ENCODE measurements around the gene TLX1.

TLX1 gene

GRCh38 chr10:101118031-101118430, 13.1 kb upstream of the TLX1 start:
- no peak overlapping the region for H3K18ac ChIP-seq (ENCODE audit: low read length)
- no peak overlapping the region for H2BK120ac ChIP-seq (ENCODE audit: insufficient read depth, low read length, poor library complexity)
- no peaks in the 10 kb centered on the region for H3K79me1 ChIP-seq (ENCODE audit: low read length)
- H4K12ac ChIP-seq (ENCODE audit: low read depth, low read length): no peak overlapping the region
- H4K91ac ChIP-seq (ENCODE audit: low read depth, low read length): no peak overlapping the region
- no peak overlapping the region for H3K9ac ChIP-seq (ENCODE audit: low read length)
- H3K36me3 ChIP-seq (ENCODE audit: control insufficient read depth in 1 of 2, insufficient read depth in 2 of 2, low read length in 2 of 2): no peaks in the 10 kb centered on the region
- no peaks in the 10 kb centered on the region for H3K4me1 ChIP-seq (ENCODE audit: control insufficient read depth in 1 of 2, insufficient read depth in 2 of 2, low read length in 2 of 2)
- no peak overlapping the region for H3K14ac ChIP-seq (ENCODE audit: low read length)
- no peak overlapping the region for H3K4me2 ChIP-seq (ENCODE audit: low read length)
- H2AK5ac ChIP-seq (ENCODE audit: low read length): no peak overlapping the region
- H4K8ac ChIP-seq (ENCODE audit: low read depth, low read length): no peak overlapping the region
- H3K4me3 ChIP-seq (ENCODE audit: low read depth, low read length): no peak overlapping the region
- H3K4ac ChIP-seq (ENCODE audit: low read depth, low read length): no peak overlapping the region
- no peak overlapping the region for H2BK12ac ChIP-seq (ENCODE audit: low read length)
- H3K79me2 ChIP-seq (ENCODE audit: control insufficient read depth, insufficient read depth, low read length, poor library complexity): no peaks in the 10 kb centered on the region
- no peak overlapping the region for H3K23ac ChIP-seq (ENCODE audit: low read length)
- no peak overlapping the region for H2AFZ ChIP-seq (ENCODE audit: insufficient read depth, low read length, poor library complexity)
- DNase-seq: no peak
- no peak overlapping the region for H2BK5ac ChIP-seq (ENCODE audit: low read depth, low read length, poor library complexity)
- peaks cover 28% of the 10 kb centered on the region for H3K27me3 ChIP-seq (ENCODE audit: insufficient read depth, low read length)
- peaks cover 4% of the 10 kb centered on the region for H3K9me3 ChIP-seq (ENCODE audit: insufficient read depth, low read depth, low read length)
- no peak overlapping the region for H3K27ac ChIP-seq (ENCODE audit: low read depth, low read length)
- no CpG with 5 or more reads among the region's 1 CpG for WGBS (ENCODE audit: extremely low coverage, insufficient coverage, insufficient read length)

DNA sequence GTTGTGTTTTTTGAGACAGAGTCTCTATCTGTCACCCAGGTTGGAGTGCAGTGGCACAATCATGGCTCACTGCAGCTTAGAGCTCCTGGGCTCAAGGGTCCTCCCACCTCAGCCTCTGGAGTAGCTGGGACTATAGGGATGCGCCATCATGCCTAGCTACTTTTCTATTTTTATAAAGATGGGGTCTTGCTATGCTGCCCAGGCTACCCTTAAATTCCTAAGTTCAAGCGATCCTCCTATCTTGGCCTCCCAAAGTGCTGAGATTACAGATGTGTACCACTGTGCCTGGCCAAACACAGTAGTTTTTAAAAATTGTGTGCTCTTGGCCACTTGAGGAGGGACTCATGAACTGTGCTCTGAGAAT, 10.6 kb upstream of the TLX1 start:
- Histone ChIP-seq H3K9ac (ENCODE audit: low read length) (no peak overlapping the region), H3K27me3 (ENCODE audit: insufficient read depth, low read length) (peaks cover 53% of the 10 kb centered on the region), H4K12ac (ENCODE audit: low read depth, low read length) (no peak overlapping the region), H2BK12ac (ENCODE audit: low read length) (no peak overlapping the region), H2AK5ac (ENCODE audit: low read length) (no peak overlapping the region), H3K4me2 (ENCODE audit: low read length) (no peak overlapping the region), H3K23ac (ENCODE audit: low read length) (no peak overlapping the region), H3K4me3 (ENCODE audit: low read depth, low read length) (no peak overlapping the region), H3K4me1 (ENCODE audit: control insufficient read depth in 1 of 2, insufficient read depth in 2 of 2, low read length in 2 of 2) (no peaks in the 10 kb centered on the region), H3K27ac (ENCODE audit: low read depth, low read length) (no peak overlapping the region), H3K9me3 (ENCODE audit: insufficient read depth, low read depth, low read length) (peaks cover 11% of the 10 kb centered on the region), H3K14ac (ENCODE audit: low read length) (no peak overlapping the region), H2BK5ac (ENCODE audit: low read depth, low read length, poor library complexity) (no peak overlapping the region), H2BK120ac (ENCODE audit: insufficient read depth, low read length, poor library complexity) (no peak overlapping the region), H3K36me3 (ENCODE audit: control insufficient read depth in 1 of 2, insufficient read depth in 2 of 2, low read length in 2 of 2) (no peaks in the 10 kb centered on the region), H3K79me2 (ENCODE audit: control insufficient read depth, insufficient read depth, low read length, poor library complexity) (no peaks in the 10 kb centered on the region), H3K79me1 (ENCODE audit: low read length) (no peaks in the 10 kb centered on the region), H4K91ac (ENCODE audit: low read depth, low read length) (no peak overlapping the region), H2AFZ (ENCODE audit: insufficient read depth, low read length, poor library complexity) (no peak overlapping the region), H4K8ac (ENCODE audit: low read depth, low read length) (no peak overlapping the region), H3K18ac (ENCODE audit: low read length) (no peak overlapping the region), H3K4ac (ENCODE audit: low read depth, low read length) (no peak overlapping the region)
- no CpG with 5 or more reads among the region's 2 CpGs for WGBS (ENCODE audit: extremely low coverage, insufficient coverage, insufficient read length)
- DNase-seq: no peak

DNA sequence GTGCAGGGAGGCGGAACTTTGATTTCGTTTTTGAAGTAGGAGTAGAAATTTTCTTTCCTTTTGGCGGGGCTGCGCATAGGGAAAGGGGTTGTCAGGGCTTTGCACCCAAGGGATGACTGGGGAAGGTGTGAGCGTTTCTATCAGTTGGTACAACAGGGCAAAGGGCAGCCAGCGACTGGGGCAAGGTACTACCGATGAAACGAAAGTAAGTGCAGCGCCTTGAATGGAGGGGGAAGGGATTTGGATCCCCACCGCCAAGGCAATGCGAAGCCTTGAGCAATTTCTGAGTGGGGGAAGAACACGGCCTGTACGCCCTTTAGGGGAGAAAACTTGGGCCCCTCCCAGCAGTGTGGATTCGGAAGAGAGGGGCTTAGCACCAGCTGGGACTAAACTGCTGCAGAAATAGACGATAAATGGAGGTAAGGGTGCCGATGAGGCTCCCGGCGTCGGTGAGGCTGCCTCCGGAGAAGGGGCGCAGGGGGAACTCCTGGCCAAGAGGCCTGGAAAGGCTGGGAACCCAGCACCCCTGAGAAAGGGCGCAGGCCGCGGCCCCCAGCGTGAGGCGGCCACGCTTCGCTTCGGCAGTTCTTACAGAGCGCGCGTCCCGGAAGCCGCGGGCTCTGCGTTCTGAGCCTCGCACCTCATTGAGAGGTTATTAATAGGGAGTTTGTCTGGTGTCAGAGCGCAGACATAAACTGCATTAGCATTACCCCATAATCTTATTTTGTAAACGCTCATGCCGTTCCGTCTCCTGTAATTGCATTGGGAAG, 10.0 kb upstream of the TLX1 start:
- Histone ChIP-seq H3K9me3 (ENCODE audit: insufficient read depth, low read depth, low read length) (peaks cover 11% of the 10 kb centered on the region), H3K27me3 (ENCODE audit: insufficient read depth, low read length) (peaks cover 58% of the 10 kb centered on the region), H3K27ac (ENCODE audit: low read depth, low read length) (no peak overlapping the region), H4K12ac (ENCODE audit: low read depth, low read length) (no peak overlapping the region), H3K23ac (ENCODE audit: low read length) (no peak overlapping the region), H3K4ac (ENCODE audit: low read depth, low read length) (no peak overlapping the region), H2BK5ac (ENCODE audit: low read depth, low read length, poor library complexity) (no peak overlapping the region), H4K91ac (ENCODE audit: low read depth, low read length) (no peak overlapping the region), H3K14ac (ENCODE audit: low read length) (no peak overlapping the region), H2BK12ac (ENCODE audit: low read length) (no peak overlapping the region), H4K8ac (ENCODE audit: low read depth, low read length) (no peak overlapping the region), H2AK5ac (ENCODE audit: low read length) (no peak overlapping the region), H3K4me3 (ENCODE audit: low read depth, low read length) (no peak overlapping the region), H3K79me2 (ENCODE audit: control insufficient read depth, insufficient read depth, low read length, poor library complexity) (no peaks in the 10 kb centered on the region), H3K4me2 (ENCODE audit: low read length) (no peak overlapping the region), H2BK120ac (ENCODE audit: insufficient read depth, low read length, poor library complexity) (no peak overlapping the region), H3K36me3 (ENCODE audit: control insufficient read depth in 1 of 2, insufficient read depth in 2 of 2, low read length in 2 of 2) (no peaks in the 10 kb centered on the region), H3K18ac (ENCODE audit: low read length) (no peak overlapping the region), H3K79me1 (ENCODE audit: low read length) (no peaks in the 10 kb centered on the region), H3K9ac (ENCODE audit: low read length) (no peak overlapping the region), H2AFZ (ENCODE audit: insufficient read depth, low read length, poor library complexity) (no peak overlapping the region), H3K4me1 (ENCODE audit: control insufficient read depth in 1 of 2, insufficient read depth in 2 of 2, low read length in 2 of 2) (no peaks in the 10 kb centered on the region)
- peak in 1 of 2 donors; percentile 18 for DNase-seq
- WGBS (ENCODE audit: extremely low coverage, insufficient coverage, insufficient read length): no CpG with 5 or more reads among the region's 41 CpGs

DNA sequence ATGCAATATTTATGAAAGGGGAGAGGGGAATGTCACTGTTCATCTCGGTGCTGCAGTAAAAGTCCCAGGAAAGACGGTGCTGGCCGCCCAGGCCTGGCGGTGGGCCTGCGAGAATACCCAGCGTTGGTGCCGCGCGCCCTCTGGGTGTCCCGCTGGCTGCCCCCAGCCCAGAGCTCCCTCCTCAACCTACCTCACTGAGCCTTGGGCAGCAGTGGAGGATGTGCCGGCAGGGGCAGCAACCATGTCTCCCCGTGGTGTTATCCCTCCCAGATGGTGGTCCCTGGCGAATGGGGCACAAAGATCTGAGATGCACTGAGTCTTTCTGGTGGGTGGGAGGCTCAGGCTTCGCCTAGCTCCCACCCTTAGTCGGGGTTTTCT, 9.5 kb upstream of the TLX1 start:
- Histone ChIP-seq H2AFZ (ENCODE audit: insufficient read depth, low read length, poor library complexity) (no peak overlapping the region), H3K14ac (ENCODE audit: low read length) (no peak overlapping the region), H3K9me3 (ENCODE audit: insufficient read depth, low read depth, low read length) (peaks cover 11% of the 10 kb centered on the region), H3K18ac (ENCODE audit: low read length) (no peak overlapping the region), H2BK12ac (ENCODE audit: low read length) (no peak overlapping the region), H3K4me1 (ENCODE audit: control insufficient read depth in 1 of 2, insufficient read depth in 2 of 2, low read length in 2 of 2) (no peaks in the 10 kb centered on the region), H3K36me3 (ENCODE audit: control insufficient read depth in 1 of 2, insufficient read depth in 2 of 2, low read length in 2 of 2) (no peaks in the 10 kb centered on the region), H3K4me2 (ENCODE audit: low read length) (no peak overlapping the region), H2BK120ac (ENCODE audit: insufficient read depth, low read length, poor library complexity) (no peak overlapping the region), H3K27ac (ENCODE audit: low read depth, low read length) (no peak overlapping the region), H4K12ac (ENCODE audit: low read depth, low read length) (no peak overlapping the region), H3K4me3 (ENCODE audit: low read depth, low read length) (no peak overlapping the region), H2BK5ac (ENCODE audit: low read depth, low read length, poor library complexity) (no peak overlapping the region), H3K9ac (ENCODE audit: low read length) (no peak overlapping the region), H4K8ac (ENCODE audit: low read depth, low read length) (no peak overlapping the region), H4K91ac (ENCODE audit: low read depth, low read length) (no peak overlapping the region), H3K79me1 (ENCODE audit: low read length) (no peaks in the 10 kb centered on the region), H3K23ac (ENCODE audit: low read length) (no peak overlapping the region), H2AK5ac (ENCODE audit: low read length) (no peak overlapping the region), H3K27me3 (ENCODE audit: insufficient read depth, low read length) (peaks cover 63% of the 10 kb centered on the region), H3K4ac (ENCODE audit: low read depth, low read length) (no peak overlapping the region), H3K79me2 (ENCODE audit: control insufficient read depth, insufficient read depth, low read length, poor library complexity) (no peaks in the 10 kb centered on the region)
- WGBS (ENCODE audit: extremely low coverage, insufficient coverage, insufficient read length): no CpG with 5 or more reads among the region's 15 CpGs
- no peak for DNase-seq
